ENCODE results near the gene LGALS12. TPM values are rescaled to one million over a fixed set of nuclear protein-coding genes. Genes with fewer than 3 reads are reported as not detected.

Gene LGALS12
- total RNA-seq, 3 donors from 2014 or later (not counting 1 experiment from before 2014, with no cell fraction given), result 0.23 to 1.8 (median 0.38) TPM

DNA sequence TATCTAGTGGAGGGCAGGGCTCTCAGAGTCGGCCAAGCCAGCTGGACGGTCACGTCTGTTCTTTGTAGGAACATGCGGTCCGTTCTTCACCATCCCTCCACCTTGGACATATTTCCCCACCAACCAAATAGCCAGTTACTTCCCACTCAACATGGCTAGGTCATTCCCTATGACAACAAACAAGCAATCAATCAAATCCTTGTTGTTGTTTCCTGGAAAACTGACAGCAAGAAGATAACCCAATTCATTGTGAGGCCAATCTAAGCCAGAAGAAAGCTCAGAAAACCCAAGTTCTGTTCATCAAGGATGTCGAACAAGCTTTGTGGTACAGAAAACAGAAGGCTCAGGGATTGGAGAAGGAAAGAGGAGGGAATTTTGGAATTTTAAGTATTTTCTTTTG, 25.8 kb upstream of the LGALS12 start:
- no peak for DNase-seq
- WGBS (ENCODE audit: insufficient coverage), result 96% methylated on average over 6 of the region's 6 CpGs
- Mint-ChIP-seq H3K4me1 (no peaks in the 10 kb centered on the region), H3K4me3 (no peak overlapping the region), H3K9me3 (no peaks in the 10 kb centered on the region), H3K36me3 (peaks cover 27% of the 10 kb centered on the region), H3K27ac (no peak overlapping the region), H3K27me3 (ENCODE audit: low read depth in 2 of 2) (peaks cover 7 to 35% of the 10 kb centered on the region in 2 donors)
- no peak for ATAC-seq
- H3K4me1 ChIP-seq (ENCODE audit: control insufficient read depth, insufficient read depth, low read length), result no peaks in the 10 kb centered on the region
- H3K27ac ChIP-seq (ENCODE audit: low read length), result no peak overlapping the region
- TF ChIP-seq CTCF (IDR thresholded peaks at IDR 0.05), result no peak
- no peaks in the 10 kb centered on the region for H3K9me3 ChIP-seq (ENCODE audit: control insufficient read depth, insufficient read depth, low read length)
- H3K36me3 ChIP-seq (ENCODE audit: control insufficient read depth, insufficient read depth, low read length), result no peaks in the 10 kb centered on the region
- no peak overlapping the region for H3K4me3 ChIP-seq (ENCODE audit: low read length)
- intact Hi-C loops (cut with micrococcal nuclease), result no loop called here
- no peaks in the 10 kb centered on the region for H3K27me3 ChIP-seq (ENCODE audit: control insufficient read depth, insufficient read depth, low read length)

DNA sequence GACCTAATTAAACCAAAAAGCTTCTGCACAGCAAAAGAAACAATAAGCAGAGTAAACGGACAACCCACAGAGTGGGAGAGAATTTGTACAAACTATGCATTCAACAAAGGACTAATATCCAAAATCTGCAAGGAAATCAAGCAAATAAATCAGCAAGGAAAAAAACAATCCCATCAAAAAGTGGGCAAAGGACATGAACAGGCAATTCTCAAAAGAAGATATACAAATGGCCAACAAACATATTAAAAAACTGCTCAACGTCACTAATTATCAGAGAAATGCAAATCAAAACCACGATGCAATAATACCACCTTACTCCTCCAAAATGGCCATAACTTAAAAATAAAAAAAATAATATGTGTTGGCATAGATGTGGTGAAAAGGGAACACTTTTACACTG, 20.1 kb upstream of the LGALS12 start:
- Histone ChIP-seq H3K27ac (ENCODE audit: low read length) (no peak overlapping the region), H3K4me3 (ENCODE audit: low read length) (no peak overlapping the region), H3K27me3 (ENCODE audit: control insufficient read depth, insufficient read depth, low read length) (no peaks in the 10 kb centered on the region), H3K4me1 (ENCODE audit: control insufficient read depth, insufficient read depth, low read length) (no peaks in the 10 kb centered on the region), H3K36me3 (ENCODE audit: control insufficient read depth, insufficient read depth, low read length) (no peaks in the 10 kb centered on the region), H3K9me3 (ENCODE audit: control insufficient read depth, insufficient read depth, low read length) (no peaks in the 10 kb centered on the region)
- WGBS (ENCODE audit: insufficient coverage), result 67% methylated on average over 2 of the region's 3 CpGs
- Mint-ChIP-seq H3K4me1 (peaks cover 0 to 10% of the 10 kb centered on the region in 2 donors), H3K4me3 (no peak overlapping the region), H3K36me3 (peaks cover 27% of the 10 kb centered on the region), H3K9me3 (peaks cover 0 to 4% of the 10 kb centered on the region in 2 donors), H3K27ac (no peak overlapping the region), H3K27me3 (ENCODE audit: low read depth in 2 of 2) (peaks cover 0 to 23% of the 10 kb centered on the region in 2 donors)
- TF ChIP-seq CTCF (IDR thresholded peaks at IDR 0.05), result no peak
- DNase-seq, result no peak
- intact Hi-C loops (cut with micrococcal nuclease), result no loop called here
- ATAC-seq, result no peak

- Histone ChIP-seq H3K36me3 (ENCODE audit: control insufficient read depth, insufficient read depth, low read length) (no peaks in the 10 kb centered on the region), H3K27ac (ENCODE audit: low read length) (no peak overlapping the region), H3K4me1 (ENCODE audit: control insufficient read depth, insufficient read depth, low read length) (peaks cover 5% of the 10 kb centered on the region), H3K27me3 (ENCODE audit: control insufficient read depth, insufficient read depth, low read length) (peaks cover 8% of the 10 kb centered on the region), H3K4me3 (ENCODE audit: low read length) (no peak overlapping the region), H3K9me3 (ENCODE audit: control insufficient read depth, insufficient read depth, low read length) (no peaks in the 10 kb centered on the region)
- H3K27ac Mint-ChIP-seq, result no peak overlapping the region
- TF ChIP-seq CTCF (IDR thresholded peaks at IDR 0.05), result no peak
- H3K27me3 Mint-ChIP-seq (ENCODE audit: low read depth in 2 of 2), result peaks cover 10 to 20% of the 10 kb centered on the region in 2 donors
- H3K4me3 Mint-ChIP-seq, result peak overlapping the region; percentile 1
- DNase-seq, result no peak
- no peak for ATAC-seq
- peaks cover 0 to 4% of the 10 kb centered on the region in 2 donors for H3K9me3 Mint-ChIP-seq
- WGBS (ENCODE audit: insufficient coverage), result 92% methylated on average over 1 of the region's 1 CpG
- H3K36me3 Mint-ChIP-seq, result peaks cover 19% of the 10 kb centered on the region
- intact Hi-C loops (cut with micrococcal nuclease), result no loop called here
- peaks cover 14 to 25% of the 10 kb centered on the region in 2 donors for H3K4me1 Mint-ChIP-seq
Observed at GRCh38 chr11:63488789-63489188, 17.1 kb upstream of the LGALS12 start.

DNA sequence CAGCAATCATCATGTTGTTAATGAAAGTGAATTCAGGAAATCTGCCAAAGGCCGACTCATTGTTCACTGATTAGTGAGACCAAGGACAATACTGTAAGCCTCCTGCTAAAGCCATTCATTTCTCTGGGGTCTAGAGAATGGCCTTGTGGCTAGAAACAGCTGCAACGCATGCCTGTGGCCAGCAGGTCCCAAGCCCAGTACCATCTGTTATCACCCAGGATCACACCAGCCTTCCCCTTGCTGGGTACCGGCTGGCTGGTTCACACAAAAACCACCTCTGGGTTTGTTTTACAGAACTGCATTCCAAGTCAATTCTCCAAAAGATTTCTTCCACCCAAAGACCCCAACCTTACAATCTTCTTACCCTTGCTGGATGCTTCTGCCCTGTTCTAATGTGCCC, 16.0 kb upstream of the LGALS12 start:
- ATAC-seq, result no peak
- no peak overlapping the region for H3K27ac Mint-ChIP-seq

More for the DNA sequence above, 16.0 kb upstream of the LGALS12 start:
- peaks cover 10% of the 10 kb centered on the region for H3K36me3 Mint-ChIP-seq
- peaks cover 14 to 25% of the 10 kb centered on the region in 2 donors for H3K4me1 Mint-ChIP-seq
- no peak for TF ChIP-seq CTCF (IDR thresholded peaks at IDR 0.05)
- WGBS (ENCODE audit: insufficient coverage), result 56% methylated on average over 3 of the region's 3 CpGs
- Histone ChIP-seq H3K27me3 (ENCODE audit: control insufficient read depth, insufficient read depth, low read length) (peaks cover 8% of the 10 kb centered on the region), H3K4me3 (ENCODE audit: low read length) (no peak overlapping the region), H3K9me3 (ENCODE audit: control insufficient read depth, insufficient read depth, low read length) (no peaks in the 10 kb centered on the region), H3K4me1 (ENCODE audit: control insufficient read depth, insufficient read depth, low read length) (peaks cover 5% of the 10 kb centered on the region), H3K27ac (ENCODE audit: low read length) (no peak overlapping the region), H3K36me3 (ENCODE audit: control insufficient read depth, insufficient read depth, low read length) (no peaks in the 10 kb centered on the region)
- peaks cover 0 to 4% of the 10 kb centered on the region in 2 donors for H3K9me3 Mint-ChIP-seq
- no peak for DNase-seq
- intact Hi-C loops (cut with micrococcal nuclease), result no loop called here
- peak overlapping the region; percentile 22 for H3K4me3 Mint-ChIP-seq
- H3K27me3 Mint-ChIP-seq (ENCODE audit: low read depth in 2 of 2), result peaks cover 14 to 27% of the 10 kb centered on the region in 2 donors

Data from natural killer cell (primary cell).